HL-60 (cell line): ENCODE measurements around the gene TNFAIP1.

ENCODE experiments used
- GABPA ChIP-seq: IDR thresholded peaks from 2 replicates; pipeline ENCODE4 v1.6.1; 2012; ENCODE audit warnings: low read depth
- TF ChIP-seq, protein P1 (sequence below): IDR thresholded peaks from one replicate; pipeline ENCODE4 v1.5.1; 2011; ENCODE audit warnings: low read length, control low read depth, inconsistent platforms; ENCODE audit not compliant: insufficient read depth
- TF ChIP-seq, protein P2 (sequence below): IDR thresholded peaks from 2 replicates; pipeline ENCODE4 v1.6.1; 2012; ENCODE audit warnings: low read depth; ENCODE audit not compliant: insufficient replicate concordance

DNA sequence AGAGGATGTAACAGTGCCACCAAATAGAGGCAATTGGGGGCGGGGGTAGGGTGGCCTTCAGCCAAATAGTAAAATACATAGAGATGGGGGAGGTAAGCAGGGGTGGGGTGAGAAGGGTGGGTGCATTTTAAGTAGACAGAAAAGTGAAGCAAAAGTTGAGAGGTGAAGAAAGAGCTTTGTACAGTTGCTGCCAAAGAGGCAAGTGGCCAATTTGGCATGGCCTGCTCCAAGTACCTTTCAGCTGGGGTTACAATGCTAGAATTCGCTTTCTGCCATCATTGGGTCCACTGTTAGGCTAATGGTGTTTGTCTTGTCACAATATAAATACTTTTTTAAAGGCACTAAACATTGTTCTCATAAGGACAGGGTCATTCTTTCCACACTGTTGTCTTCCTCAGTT, 21.7 kb upstream of the TNFAIP1 start:
- TF ChIP-seq, protein P1, sequence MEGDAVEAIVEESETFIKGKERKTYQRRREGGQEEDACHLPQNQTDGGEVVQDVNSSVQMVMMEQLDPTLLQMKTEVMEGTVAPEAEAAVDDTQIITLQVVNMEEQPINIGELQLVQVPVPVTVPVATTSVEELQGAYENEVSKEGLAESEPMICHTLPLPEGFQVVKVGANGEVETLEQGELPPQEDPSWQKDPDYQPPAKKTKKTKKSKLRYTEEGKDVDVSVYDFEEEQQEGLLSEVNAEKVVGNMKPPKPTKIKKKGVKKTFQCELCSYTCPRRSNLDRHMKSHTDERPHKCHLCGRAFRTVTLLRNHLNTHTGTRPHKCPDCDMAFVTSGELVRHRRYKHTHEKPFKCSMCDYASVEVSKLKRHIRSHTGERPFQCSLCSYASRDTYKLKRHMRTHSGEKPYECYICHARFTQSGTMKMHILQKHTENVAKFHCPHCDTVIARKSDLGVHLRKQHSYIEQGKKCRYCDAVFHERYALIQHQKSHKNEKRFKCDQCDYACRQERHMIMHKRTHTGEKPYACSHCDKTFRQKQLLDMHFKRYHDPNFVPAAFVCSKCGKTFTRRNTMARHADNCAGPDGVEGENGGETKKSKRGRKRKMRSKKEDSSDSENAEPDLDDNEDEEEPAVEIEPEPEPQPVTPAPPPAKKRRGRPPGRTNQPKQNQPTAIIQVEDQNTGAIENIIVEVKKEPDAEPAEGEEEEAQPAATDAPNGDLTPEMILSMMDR, result no peak
- TF ChIP-seq, protein P2, sequence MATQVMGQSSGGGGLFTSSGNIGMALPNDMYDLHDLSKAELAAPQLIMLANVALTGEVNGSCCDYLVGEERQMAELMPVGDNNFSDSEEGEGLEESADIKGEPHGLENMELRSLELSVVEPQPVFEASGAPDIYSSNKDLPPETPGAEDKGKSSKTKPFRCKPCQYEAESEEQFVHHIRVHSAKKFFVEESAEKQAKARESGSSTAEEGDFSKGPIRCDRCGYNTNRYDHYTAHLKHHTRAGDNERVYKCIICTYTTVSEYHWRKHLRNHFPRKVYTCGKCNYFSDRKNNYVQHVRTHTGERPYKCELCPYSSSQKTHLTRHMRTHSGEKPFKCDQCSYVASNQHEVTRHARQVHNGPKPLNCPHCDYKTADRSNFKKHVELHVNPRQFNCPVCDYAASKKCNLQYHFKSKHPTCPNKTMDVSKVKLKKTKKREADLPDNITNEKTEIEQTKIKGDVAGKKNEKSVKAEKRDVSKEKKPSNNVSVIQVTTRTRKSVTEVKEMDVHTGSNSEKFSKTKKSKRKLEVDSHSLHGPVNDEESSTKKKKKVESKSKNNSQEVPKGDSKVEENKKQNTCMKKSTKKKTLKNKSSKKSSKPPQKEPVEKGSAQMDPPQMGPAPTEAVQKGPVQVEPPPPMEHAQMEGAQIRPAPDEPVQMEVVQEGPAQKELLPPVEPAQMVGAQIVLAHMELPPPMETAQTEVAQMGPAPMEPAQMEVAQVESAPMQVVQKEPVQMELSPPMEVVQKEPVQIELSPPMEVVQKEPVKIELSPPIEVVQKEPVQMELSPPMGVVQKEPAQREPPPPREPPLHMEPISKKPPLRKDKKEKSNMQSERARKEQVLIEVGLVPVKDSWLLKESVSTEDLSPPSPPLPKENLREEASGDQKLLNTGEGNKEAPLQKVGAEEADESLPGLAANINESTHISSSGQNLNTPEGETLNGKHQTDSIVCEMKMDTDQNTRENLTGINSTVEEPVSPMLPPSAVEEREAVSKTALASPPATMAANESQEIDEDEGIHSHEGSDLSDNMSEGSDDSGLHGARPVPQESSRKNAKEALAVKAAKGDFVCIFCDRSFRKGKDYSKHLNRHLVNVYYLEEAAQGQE, result no peak
- TF ChIP-seq GABPA, result no peak
